IPS-15b (cell line): ENCODE results near the gene SSBP4.

ENCODE experiments used
- H3K27me3 ChIP-seq: one replicate; pipeline ENCODE4 v1.6.1; 2013; ENCODE audit warnings: low read length; ENCODE audit not compliant: control insufficient read depth, insufficient read depth
- H3K36me3 ChIP-seq: one replicate; pipeline ENCODE4 v1.6.1; 2013; ENCODE audit warnings: low read length; ENCODE audit not compliant: control insufficient read depth, insufficient read depth
- H3K4me1 ChIP-seq: one replicate; pipeline ENCODE4 v1.6.1; 2013; ENCODE audit warnings: mild to moderate bottlenecking, low read length; ENCODE audit not compliant: control insufficient read depth, insufficient read depth
- H3K4me3 ChIP-seq: one replicate; pipeline ENCODE4 v1.5.1; 2013; ENCODE audit warnings: low read depth, low read length
- H3K9ac ChIP-seq: one replicate; pipeline ENCODE4 v1.6.1; 2013; ENCODE audit warnings: low read depth, mild to moderate bottlenecking, low read length
- H3K9me3 ChIP-seq: one replicate; pipeline ENCODE4 v1.6.1; 2013; ENCODE audit warnings: mild to moderate bottlenecking, low read length; ENCODE audit not compliant: control insufficient read depth, insufficient read depth

Gene SSBP4

GRCh38 chr19:18445262-18445948 lies 26.2 kb downstream of the SSBP4 start:
- H3K27me3 ChIP-seq, result no peaks in the 10 kb centered on the region
- H3K9ac ChIP-seq, result no peak overlapping the region
- H3K4me1 ChIP-seq, result no peaks in the 10 kb centered on the region
- H3K4me3 ChIP-seq, result no peak overlapping the region
- no peaks in the 10 kb centered on the region for H3K9me3 ChIP-seq
- peaks cover 48% of the 10 kb centered on the region for H3K36me3 ChIP-seq

DNA sequence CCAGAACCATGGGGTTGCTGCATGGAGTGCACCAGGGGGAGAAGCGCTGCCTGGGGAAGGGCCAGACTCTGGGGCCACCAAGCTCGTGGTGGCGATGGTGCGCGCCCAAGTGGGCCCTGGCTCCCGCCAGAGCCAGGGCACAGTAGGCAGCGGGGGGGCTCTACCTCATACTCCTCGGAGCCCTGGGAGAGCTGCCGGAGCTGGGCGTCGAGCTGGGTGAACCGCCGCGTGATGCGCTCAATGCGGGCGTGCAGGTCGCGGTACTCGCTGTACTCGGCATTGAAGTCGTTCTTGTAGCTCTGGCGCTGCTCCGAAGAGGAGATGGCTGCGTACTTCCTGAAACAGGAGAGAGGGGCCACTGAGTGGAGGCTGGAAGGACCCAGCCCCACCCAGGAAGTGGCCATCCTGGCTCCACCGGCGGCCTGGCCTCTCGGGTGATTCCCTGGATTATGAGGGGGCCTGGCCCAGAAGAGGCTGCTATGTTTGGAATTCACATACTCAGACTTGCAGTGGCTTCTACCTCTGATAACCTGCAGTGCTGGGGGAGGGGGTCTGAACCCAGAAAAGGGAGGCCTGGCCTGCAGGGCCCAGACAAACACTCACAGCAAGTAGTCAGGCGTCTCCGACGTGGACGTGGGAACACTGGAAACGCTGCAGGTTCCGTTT lies 27.1 kb downstream of the SSBP4 start:
- Histone ChIP-seq H3K4me1 (no peaks in the 10 kb centered on the region), H3K4me3 (no peak overlapping the region), H3K9me3 (no peaks in the 10 kb centered on the region), H3K27me3 (no peaks in the 10 kb centered on the region), H3K9ac (no peak overlapping the region), H3K36me3 (peaks cover 52% of the 10 kb centered on the region)

GRCh38 chr19:18446811-18447359 lies 27.7 kb downstream of the SSBP4 start:
- Histone ChIP-seq H3K4me1 (no peaks in the 10 kb centered on the region), H3K9me3 (no peaks in the 10 kb centered on the region), H3K9ac (no peak overlapping the region), H3K36me3 (peaks cover 54% of the 10 kb centered on the region), H3K27me3 (no peaks in the 10 kb centered on the region), H3K4me3 (no peak overlapping the region)

GRCh38 chr19:18449552-18449951 lies 30.4 kb downstream of the SSBP4 start:
- no peak overlapping the region for H3K9ac ChIP-seq

GRCh38 chr19:18450021-18450930 lies 31.1 kb downstream of the SSBP4 start:
- H3K9me3 ChIP-seq, result no peaks in the 10 kb centered on the region
- H3K9ac ChIP-seq, result no peak overlapping the region
- H3K4me3 ChIP-seq, result no peak overlapping the region
- H3K4me1 ChIP-seq, result no peaks in the 10 kb centered on the region
- H3K36me3 ChIP-seq, result peaks cover 40% of the 10 kb centered on the region
- H3K27me3 ChIP-seq, result no peaks in the 10 kb centered on the region

More at GRCh38 chr19:18449552-18449951, 30.4 kb downstream of the SSBP4 start:
- peaks cover 46% of the 10 kb centered on the region for H3K36me3 ChIP-seq
- H3K4me1 ChIP-seq, result no peaks in the 10 kb centered on the region
- no peaks in the 10 kb centered on the region for H3K9me3 ChIP-seq
- no peaks in the 10 kb centered on the region for H3K27me3 ChIP-seq
- no peak overlapping the region for H3K4me3 ChIP-seq

DNA sequence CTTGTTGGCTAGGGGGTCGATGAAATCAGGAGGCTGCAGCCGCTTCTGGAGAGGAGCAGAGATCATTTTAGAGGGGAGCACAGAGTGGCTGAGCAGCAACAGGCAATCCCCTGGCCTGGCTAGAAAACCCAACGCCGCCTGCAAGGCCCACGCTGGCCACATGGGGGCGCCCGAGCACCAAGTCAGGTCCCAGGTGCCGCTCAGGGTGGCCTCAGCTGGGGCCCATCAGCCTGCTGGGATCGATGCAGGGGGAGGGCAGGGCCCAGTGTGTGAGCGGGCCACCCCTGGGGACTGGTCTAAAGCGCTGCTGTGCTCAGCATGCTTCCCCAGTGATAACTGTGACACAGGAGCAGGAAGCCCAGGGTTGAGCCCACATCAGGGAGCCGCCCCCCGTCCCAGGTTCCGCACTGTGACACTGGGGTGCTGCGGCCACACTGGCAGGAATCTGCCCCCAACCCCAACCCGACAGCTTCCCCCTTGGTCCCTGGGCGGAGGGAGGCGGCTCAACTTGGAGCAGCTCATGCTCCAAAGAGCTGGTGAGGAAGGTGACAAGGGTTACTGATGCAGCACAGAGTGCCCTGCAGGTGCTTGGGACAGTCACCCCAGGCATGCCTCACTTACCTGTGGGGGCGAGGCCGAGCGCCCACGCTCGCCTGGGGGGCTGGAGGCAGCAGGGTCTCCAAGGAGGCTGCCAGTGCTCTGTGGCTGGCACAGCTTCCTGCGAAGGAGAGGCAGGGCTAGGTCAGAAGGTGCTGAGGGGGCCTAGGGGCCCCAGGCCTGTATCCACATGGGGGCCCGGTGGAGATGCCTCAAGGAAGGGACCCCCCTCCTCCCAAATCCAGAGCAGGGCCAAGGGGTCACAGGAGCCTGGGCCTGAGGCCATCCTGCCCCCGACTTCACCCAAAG lies 32.0 kb downstream of the SSBP4 start:
- Histone ChIP-seq H3K4me3 (no peak overlapping the region), H3K4me1 (no peaks in the 10 kb centered on the region), H3K27me3 (no peaks in the 10 kb centered on the region), H3K9ac (no peak overlapping the region), H3K36me3 (peaks cover 36% of the 10 kb centered on the region), H3K9me3 (no peaks in the 10 kb centered on the region)

DNA sequence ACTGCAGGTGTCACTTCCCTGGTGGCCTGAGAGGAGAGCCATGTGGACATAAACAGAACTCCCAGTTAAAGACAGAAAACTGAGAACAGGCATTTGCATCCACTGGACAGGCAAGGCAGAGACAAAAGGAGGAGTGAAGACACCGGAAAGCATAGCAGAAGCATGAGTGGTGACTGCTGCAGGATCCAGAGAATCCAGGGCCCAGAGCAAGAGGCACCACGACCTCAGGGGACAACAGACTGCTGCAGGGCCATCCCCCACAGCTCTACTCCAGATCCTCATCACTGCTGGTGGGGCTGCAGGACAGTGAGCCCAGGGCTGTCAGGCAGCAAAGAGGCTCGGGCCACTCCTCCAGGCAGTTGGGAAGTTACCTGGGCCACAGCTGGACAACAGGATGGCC lies 33.2 kb downstream of the SSBP4 start:
- no peaks in the 10 kb centered on the region for H3K27me3 ChIP-seq
- H3K9me3 ChIP-seq, result no peaks in the 10 kb centered on the region
- H3K4me3 ChIP-seq, result no peak overlapping the region
- H3K4me1 ChIP-seq, result no peaks in the 10 kb centered on the region
- H3K9ac ChIP-seq, result no peak overlapping the region
- H3K36me3 ChIP-seq, result peaks cover 34% of the 10 kb centered on the region

GRCh38 chr19:18453269-18454024 lies 34.2 kb downstream of the SSBP4 start:
- no peaks in the 10 kb centered on the region for H3K9me3 ChIP-seq
- peaks cover 39% of the 10 kb centered on the region for H3K36me3 ChIP-seq
- no peak overlapping the region for H3K9ac ChIP-seq
- no peaks in the 10 kb centered on the region for H3K4me1 ChIP-seq
- no peaks in the 10 kb centered on the region for H3K27me3 ChIP-seq
- H3K4me3 ChIP-seq, result no peak overlapping the region

- H3K36me3 ChIP-seq, result peaks cover 36% of the 10 kb centered on the region
- no peaks in the 10 kb centered on the region for H3K4me1 ChIP-seq
- no peak overlapping the region for H3K9ac ChIP-seq
- no peak overlapping the region for H3K4me3 ChIP-seq
- no peaks in the 10 kb centered on the region for H3K27me3 ChIP-seq
- no peaks in the 10 kb centered on the region for H3K9me3 ChIP-seq
Measured at GRCh38 chr19:18456279-18456678, 37.1 kb downstream of the SSBP4 start.

DNA sequence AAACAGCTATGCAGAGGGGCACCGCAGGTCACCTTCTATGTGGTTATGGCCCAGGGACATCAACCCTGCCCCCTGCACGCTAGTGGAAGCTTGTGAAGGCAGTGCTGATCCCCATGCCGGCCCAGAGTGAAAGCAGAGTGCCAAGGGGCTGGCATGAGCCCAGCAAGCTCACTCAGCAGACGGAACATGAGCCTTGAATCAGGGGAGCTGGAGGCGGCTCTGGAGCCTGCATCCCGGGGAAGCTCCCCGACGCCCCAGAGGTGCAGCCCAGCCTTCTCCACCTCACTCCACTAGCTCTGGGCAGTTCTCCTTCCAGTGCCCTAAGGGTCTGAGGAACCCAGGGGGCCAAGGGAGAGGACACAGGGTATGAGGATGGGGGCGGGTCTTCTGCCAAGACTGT lies 37.8 kb downstream of the SSBP4 start:
- H3K4me1 ChIP-seq, result no peaks in the 10 kb centered on the region
- H3K9ac ChIP-seq, result no peak overlapping the region
- no peaks in the 10 kb centered on the region for H3K9me3 ChIP-seq
- peaks cover 38% of the 10 kb centered on the region for H3K36me3 ChIP-seq
- H3K27me3 ChIP-seq, result no peaks in the 10 kb centered on the region
- H3K4me3 ChIP-seq, result no peak overlapping the region
